Thyroid gland (tissue), 4 donors: ENCODE measurements around the gene FXR2.

Source experiments
- CTCF ChIP-seq, 6 experiments: fragments of 200-600 bp in 3 of 6; fragments of 450-650 bp in 3 of 6; sonication (generic) in 3 of 6; IDR thresholded peaks; one replicate each; pipeline ENCODE4 v1.5.1; 2016 to 2019; ENCODE audit warnings: antibody characterized with exemption in 6 of 6, mild to moderate bottlenecking in 2 of 6, inconsistent platforms in 1 of 6, moderate library complexity in 1 of 6
- POLR2A ChIP-seq, 2 donors: fragments of 450-650 bp; IDR thresholded peaks; one replicate each; pipeline ENCODE4 v1.6.1; 2017; ENCODE audit warnings: antibody characterized with exemption in 2 of 2, mild to moderate bottlenecking in 2 of 2, moderate library complexity in 1 of 2

- peak in 1 of 6 experiments; percentile 7 for TF ChIP-seq CTCF (IDR thresholded peaks at IDR 0.05)
- TF ChIP-seq POLR2A (IDR thresholded peaks at IDR 0.05) = no peak
Observed at GRCh38 chr17:7558544-7559319, 56.0 kb downstream of the FXR2 start, which contains the start of gene TNFSF13.
